GM21390 (cell line): ENCODE data around the gene GIMAP6.
"Not testable (repeated sequence)": the region's sequence is repeated elsewhere in the genome, so short reads cannot be mapped to it uniquely, and the experiment has no call there.

Source experiments
- ATAC-seq: cut with Tn5 transposase; IDR thresholded peaks from one replicate; pipeline ENCODE4 v1.9.1; 2021; ENCODE audit not compliant: unreplicated experiment

Gene GIMAP6

GRCh38 chr7:150586068-150586784 is 46.0 kb downstream of the GIMAP6 start:
- no peak for ATAC-seq

GRCh38 chr7:150585199-150585598 is 47.0 kb downstream of the GIMAP6 start:
- ATAC-seq = no peak

- ATAC-seq = no peak
Observed at GRCh38 chr7:150580638-150581394, 51.4 kb downstream of the GIMAP6 start.

- not testable (repeated sequence) for ATAC-seq
Observed at GRCh38 chr7:150579979-150580637, 52.1 kb downstream of the GIMAP6 start.
